Nephron progenitor cell (in vitro differentiated cells): ENCODE measurements around the gene BCL11B.

Experiments
- DNase-seq: peaks from one replicate; pipeline ENCODE4 v3.0.0; 2021
- H3K27ac Mint-ChIP-seq: 2 replicates; pipeline ENCODE4 v1.8.0; 2021; ENCODE audit warnings: mild to moderate bottlenecking, moderate library complexity, mixed read lengths
- H3K27me3 Mint-ChIP-seq: 2 replicates; pipeline ENCODE4 v1.8.0; 2021; ENCODE audit warnings: mild to moderate bottlenecking, low read depth, mixed read lengths; ENCODE audit not compliant: poor library complexity
- H3K36me3 Mint-ChIP-seq: 2 replicates; pipeline ENCODE4 v1.8.0; 2021; ENCODE audit warnings: low read depth, mixed read lengths
- H3K4me1 Mint-ChIP-seq: 2 replicates; pipeline ENCODE4 v1.8.0; 2021; ENCODE audit warnings: mixed read lengths
- H3K4me3 Mint-ChIP-seq: 2 replicates; pipeline ENCODE4 v1.8.0; 2021; ENCODE audit warnings: mild to moderate bottlenecking, moderate library complexity, mixed read lengths
- H3K9me3 Mint-ChIP-seq: 2 replicates; pipeline ENCODE4 v1.8.0; 2021; ENCODE audit warnings: mild to moderate bottlenecking, moderate library complexity, mixed read lengths
- CTCF ChIP-seq: fragments of 200-600 bp; sonication (generic); IDR thresholded peaks from 2 replicates; pipeline ENCODE4 v1.5.0; 2021; ENCODE audit warnings: antibody characterized with exemption

BCL11B gene

DNA sequence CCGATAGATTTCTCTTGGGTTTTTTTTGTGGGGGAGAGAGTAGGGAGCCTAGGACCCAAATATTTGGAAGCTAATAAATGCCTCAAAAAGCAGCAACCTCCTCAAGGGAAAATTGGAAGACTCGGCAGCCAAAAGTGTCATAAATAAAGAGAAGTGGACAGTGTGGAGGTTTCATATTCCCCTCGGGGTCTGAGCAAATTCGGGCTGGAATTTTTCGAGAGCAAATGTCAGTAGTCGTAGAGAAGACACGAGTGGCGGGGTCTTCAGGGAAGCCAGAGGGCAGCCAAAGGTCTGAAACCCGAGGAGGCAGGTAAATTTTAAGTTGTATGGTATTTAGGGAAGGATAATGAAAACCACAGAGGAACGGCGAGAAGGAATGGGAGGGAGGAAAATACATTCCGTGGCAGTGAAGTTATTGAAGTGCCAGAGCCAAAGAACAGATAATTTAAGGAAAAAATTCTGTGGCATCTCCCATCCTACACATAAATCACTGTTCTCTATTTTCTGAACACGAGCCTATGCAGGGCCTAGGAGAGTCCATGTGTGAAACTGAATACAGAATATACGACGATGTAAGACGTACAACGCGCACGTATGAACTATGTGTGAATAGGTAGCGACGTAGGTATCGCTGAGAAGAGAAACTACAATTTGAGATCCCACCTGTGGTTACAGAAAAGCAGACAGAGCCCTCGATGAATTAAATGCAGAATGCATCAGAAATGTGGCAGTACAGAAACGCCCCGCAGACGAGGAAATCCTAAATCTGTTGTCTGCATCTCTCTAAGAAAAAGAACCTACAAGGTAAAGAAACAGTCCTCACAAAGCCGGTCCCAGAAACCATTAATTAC is 12.9 kb downstream of the BCL11B start:
- no peak for TF ChIP-seq CTCF
- no peaks in the 10 kb centered on the region for H3K9me3 Mint-ChIP-seq
- no peak overlapping the region for H3K27ac Mint-ChIP-seq
- H3K27me3 Mint-ChIP-seq = peaks cover 95% of the 10 kb centered on the region
- no peak for DNase-seq
- H3K4me1 Mint-ChIP-seq = peaks cover 67% of the 10 kb centered on the region
- peak overlapping the region; percentile 1 for H3K4me3 Mint-ChIP-seq
- H3K36me3 Mint-ChIP-seq = no peaks in the 10 kb centered on the region

DNA sequence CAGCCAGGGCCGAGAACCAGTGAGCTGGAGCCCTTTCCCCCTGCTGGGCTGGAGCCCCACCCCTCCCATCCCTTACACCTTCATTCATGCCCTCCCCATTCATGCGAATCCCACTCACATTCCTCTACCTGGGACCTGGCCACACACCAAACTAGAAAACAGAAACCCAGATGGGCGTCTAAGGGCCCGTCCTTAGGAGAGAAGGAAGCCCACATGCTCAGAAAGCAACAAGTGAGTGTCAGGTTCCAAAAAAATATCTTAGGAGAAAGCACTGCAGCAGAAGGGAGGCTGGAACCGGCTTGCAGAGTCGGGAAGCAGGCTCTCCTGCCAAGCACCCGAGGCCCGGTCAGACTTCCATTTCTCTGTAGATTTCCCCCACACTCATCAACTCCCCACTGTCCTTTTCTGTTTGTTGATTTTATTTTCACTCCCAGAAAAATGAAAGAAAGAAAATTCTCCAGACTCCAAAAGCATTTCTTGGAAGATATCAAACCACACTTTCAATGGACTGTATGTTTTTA is 13.6 kb downstream of the BCL11B start:
- TF ChIP-seq CTCF = no peak
- Mint-ChIP-seq H3K4me1 (peaks cover 67% of the 10 kb centered on the region), H3K9me3 (no peaks in the 10 kb centered on the region), H3K36me3 (no peaks in the 10 kb centered on the region), H3K27me3 (peaks cover 95% of the 10 kb centered on the region), H3K27ac (no peak overlapping the region), H3K4me3 (peak overlapping the region; percentile 1)
- no peak for DNase-seq

- Mint-ChIP-seq H3K27me3 (peaks cover 95% of the 10 kb centered on the region), H3K4me3 (no peak overlapping the region), H3K36me3 (no peaks in the 10 kb centered on the region), H3K4me1 (peaks cover 66% of the 10 kb centered on the region), H3K27ac (no peak overlapping the region), H3K9me3 (no peaks in the 10 kb centered on the region)
- no peak for TF ChIP-seq CTCF
- no peak for DNase-seq
Measured at GRCh38 chr14:99257673-99258221, 14.2 kb downstream of the BCL11B start.

GRCh38 chr14:99257122-99257672 is 14.8 kb downstream of the BCL11B start:
- H3K36me3 Mint-ChIP-seq = no peaks in the 10 kb centered on the region
- H3K9me3 Mint-ChIP-seq = no peaks in the 10 kb centered on the region
- H3K27me3 Mint-ChIP-seq = peaks cover 95% of the 10 kb centered on the region
- peaks cover 61% of the 10 kb centered on the region for H3K4me1 Mint-ChIP-seq
- DNase-seq = no peak
- H3K27ac Mint-ChIP-seq = no peak overlapping the region
- TF ChIP-seq CTCF = no peak
- H3K4me3 Mint-ChIP-seq = no peak overlapping the region

- no peak for DNase-seq
- no peaks in the 10 kb centered on the region for H3K36me3 Mint-ChIP-seq
- H3K4me1 Mint-ChIP-seq = peaks cover 54% of the 10 kb centered on the region
- no peak for TF ChIP-seq CTCF
- H3K4me3 Mint-ChIP-seq = no peak overlapping the region
- peaks cover 95% of the 10 kb centered on the region for H3K27me3 Mint-ChIP-seq
- no peak overlapping the region for H3K27ac Mint-ChIP-seq
- no peaks in the 10 kb centered on the region for H3K9me3 Mint-ChIP-seq
Measured at GRCh38 chr14:99256483-99256874, 15.5 kb downstream of the BCL11B start.
